Upper lobe of right lung (tissue), 1 donor: ENCODE measurements around the gene XK. TPM values are rescaled to one million over a fixed set of nuclear protein-coding genes. Genes with fewer than 3 reads are reported as not detected.

Experiments used
- ATAC-seq: fragments of 200-7000 bp; cut with Tn5 transposase; one replicate; pipeline ENCODE4 v1.9.1; 2020; ENCODE audit warnings: mild to moderate bottlenecking, moderate library complexity
- DNase-seq: peaks from one replicate; pipeline ENCODE4 v3.0.0-alpha.2; 2020
- H3K27ac ChIP-seq: fragments of 200-600 bp; one replicate; pipeline ENCODE4 v1.8.0; 2022
- H3K27me3 ChIP-seq: fragments of 200-600 bp; one replicate; pipeline ENCODE4 v1.8.0; 2022; ENCODE audit warnings: mild to moderate bottlenecking
- H3K36me3 ChIP-seq: fragments of 200-600 bp; one replicate; pipeline ENCODE4 v1.8.0; 2022
- H3K4me1 ChIP-seq: fragments of 200-600 bp; one replicate; pipeline ENCODE4 v1.8.0; 2022
- H3K4me3 ChIP-seq: fragments of 200-600 bp; one replicate; pipeline ENCODE4 v1.8.0; 2022; ENCODE audit warnings: mild to moderate bottlenecking
- H3K9me3 ChIP-seq: fragments of 200-600 bp; one replicate; pipeline ENCODE4 v1.8.0; 2022
- intact Hi-C: fragments of 100-400 bp; cut with DNase I; formaldehyde crosslinking; loops from one replicate; pipeline ENCODE4 v1.11.0; 2022
- total RNA-seq: library from RNA; stranded (reverse); fragmentation: NEBNext Ultra II Directional; extraction: Animal tissue kit (Norgen Biotek cat#: 25700); gene quantifications from one replicate; pipeline ENCODE4 v1.2.1, GENCODE V29; 2021
- TF ChIP-seq, protein P1 (sequence below): fragments of 200-600 bp; IDR thresholded peaks from one replicate; pipeline ENCODE4 v1.8.0; 2022; ENCODE audit warnings: antibody characterized with exemption
- donor health status: DM: no; HTN: yes; CAD: no; lungs with severe emphysema.

The XK gene
- total RNA-seq, 1 donor from 2014 or later, result 1.6 TPM

DNA sequence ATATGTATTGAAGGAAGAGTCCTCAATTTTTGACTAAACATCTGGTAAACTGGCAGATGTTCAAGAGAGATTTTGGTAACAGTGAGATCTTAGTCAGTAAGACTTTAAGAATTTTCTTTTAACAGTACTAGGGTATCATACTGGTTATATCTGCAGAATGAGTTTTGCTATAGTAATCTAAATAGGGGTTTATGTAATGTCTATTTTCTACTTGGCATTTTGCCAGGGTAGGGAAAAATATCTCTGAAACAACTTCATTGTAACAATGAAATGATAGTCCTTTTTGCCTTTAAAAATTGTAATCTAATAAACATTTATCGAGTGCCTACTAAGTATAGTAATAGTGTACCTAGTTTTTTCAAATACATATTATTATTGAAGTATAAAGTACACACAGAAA is 32.1 kb downstream of the XK start:
- intact Hi-C loops, result no loop called here
- Histone ChIP-seq H3K9me3 (no peaks in the 10 kb centered on the region), H3K4me3 (no peak overlapping the region), H3K27ac (no peak overlapping the region), H3K36me3 (no peaks in the 10 kb centered on the region), H3K27me3 (no peaks in the 10 kb centered on the region), H3K4me1 (no peaks in the 10 kb centered on the region)
- ATAC-seq (no peak), DNase-seq (no peak)
- TF ChIP-seq, protein P1, sequence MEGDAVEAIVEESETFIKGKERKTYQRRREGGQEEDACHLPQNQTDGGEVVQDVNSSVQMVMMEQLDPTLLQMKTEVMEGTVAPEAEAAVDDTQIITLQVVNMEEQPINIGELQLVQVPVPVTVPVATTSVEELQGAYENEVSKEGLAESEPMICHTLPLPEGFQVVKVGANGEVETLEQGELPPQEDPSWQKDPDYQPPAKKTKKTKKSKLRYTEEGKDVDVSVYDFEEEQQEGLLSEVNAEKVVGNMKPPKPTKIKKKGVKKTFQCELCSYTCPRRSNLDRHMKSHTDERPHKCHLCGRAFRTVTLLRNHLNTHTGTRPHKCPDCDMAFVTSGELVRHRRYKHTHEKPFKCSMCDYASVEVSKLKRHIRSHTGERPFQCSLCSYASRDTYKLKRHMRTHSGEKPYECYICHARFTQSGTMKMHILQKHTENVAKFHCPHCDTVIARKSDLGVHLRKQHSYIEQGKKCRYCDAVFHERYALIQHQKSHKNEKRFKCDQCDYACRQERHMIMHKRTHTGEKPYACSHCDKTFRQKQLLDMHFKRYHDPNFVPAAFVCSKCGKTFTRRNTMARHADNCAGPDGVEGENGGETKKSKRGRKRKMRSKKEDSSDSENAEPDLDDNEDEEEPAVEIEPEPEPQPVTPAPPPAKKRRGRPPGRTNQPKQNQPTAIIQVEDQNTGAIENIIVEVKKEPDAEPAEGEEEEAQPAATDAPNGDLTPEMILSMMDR, result no peak

DNA sequence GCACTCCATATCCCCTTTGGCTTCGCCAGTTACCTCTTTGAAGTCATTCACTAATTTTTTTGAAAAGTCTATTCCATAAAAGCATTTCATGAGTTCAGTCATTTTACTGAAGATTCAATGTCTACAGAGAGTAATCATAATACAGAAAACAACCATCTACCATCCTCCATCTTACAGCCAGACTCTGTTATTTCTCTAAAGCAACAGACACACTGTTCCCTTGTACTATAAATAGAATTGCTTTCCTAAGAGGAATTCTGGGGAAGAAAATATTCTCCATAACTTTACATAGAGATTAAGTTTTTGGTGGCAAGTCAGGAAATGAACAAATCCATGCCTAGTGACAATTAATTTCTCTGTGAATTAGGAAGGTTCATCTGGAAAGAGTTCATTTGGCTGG is 37.0 kb downstream of the XK start:
- Histone ChIP-seq H3K27ac (no peak overlapping the region), H3K9me3 (no peaks in the 10 kb centered on the region), H3K4me3 (no peak overlapping the region), H3K36me3 (no peaks in the 10 kb centered on the region), H3K4me1 (no peaks in the 10 kb centered on the region), H3K27me3 (no peaks in the 10 kb centered on the region)
- ATAC-seq, result no peak
- TF ChIP-seq, protein P1, result no peak
- intact Hi-C loops, result no loop called here
- no peak for DNase-seq

DNA sequence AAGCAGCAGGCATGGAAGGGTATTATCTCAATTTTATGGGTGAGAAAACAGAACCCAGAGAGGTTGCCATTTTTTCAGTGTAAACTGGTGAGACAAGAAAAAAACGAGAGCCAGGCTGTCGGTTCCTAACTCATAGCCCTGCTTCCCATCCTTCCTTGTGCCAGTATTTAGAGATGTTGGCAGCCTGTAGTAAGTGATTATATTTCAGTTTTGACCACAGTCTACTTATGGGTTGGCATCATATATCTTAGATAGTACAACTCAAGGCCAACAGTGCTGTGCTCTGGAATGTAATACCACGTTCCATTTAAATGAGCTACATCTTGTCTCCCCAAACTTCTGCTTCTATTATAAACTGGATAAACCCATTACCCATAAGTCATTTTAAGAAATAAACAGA is 40.8 kb downstream of the XK start:
- Histone ChIP-seq H3K4me3 (no peak overlapping the region), H3K27ac (no peak overlapping the region), H3K9me3 (no peaks in the 10 kb centered on the region), H3K4me1 (no peaks in the 10 kb centered on the region), H3K27me3 (no peaks in the 10 kb centered on the region), H3K36me3 (no peaks in the 10 kb centered on the region)
- TF ChIP-seq, protein P1, result no peak
- DNase-seq, result no peak
- no peak for ATAC-seq
- intact Hi-C loops, result no loop called here

DNA sequence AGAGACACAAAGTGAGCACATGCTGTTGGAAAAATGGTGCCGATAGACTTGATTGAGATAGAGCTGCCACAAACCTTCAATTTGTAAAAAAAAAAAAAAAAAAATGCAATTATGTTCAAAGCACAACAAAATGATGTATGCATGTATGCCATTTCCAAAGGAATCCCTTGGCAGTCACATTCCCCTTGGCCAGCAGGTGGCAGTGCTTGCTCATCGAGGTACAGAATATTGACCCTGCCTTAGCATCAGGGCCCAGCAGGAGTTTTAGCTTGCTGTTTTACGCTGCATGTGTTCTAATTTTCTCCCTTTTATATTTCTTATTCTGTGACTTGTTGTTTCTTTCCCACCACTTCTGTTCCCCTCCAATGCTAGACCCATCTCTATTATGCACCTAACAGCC is 59.8 kb downstream of the XK start:
- Histone ChIP-seq H3K4me1 (no peaks in the 10 kb centered on the region), H3K36me3 (no peaks in the 10 kb centered on the region), H3K9me3 (no peaks in the 10 kb centered on the region), H3K27me3 (no peaks in the 10 kb centered on the region), H3K27ac (no peak overlapping the region), H3K4me3 (no peak overlapping the region)
- peak; percentile 79 for DNase-seq
- intact Hi-C loops, result no loop called here
- TF ChIP-seq, protein P1, result peak; percentile 75
- peak; percentile 93 for ATAC-seq

DNA sequence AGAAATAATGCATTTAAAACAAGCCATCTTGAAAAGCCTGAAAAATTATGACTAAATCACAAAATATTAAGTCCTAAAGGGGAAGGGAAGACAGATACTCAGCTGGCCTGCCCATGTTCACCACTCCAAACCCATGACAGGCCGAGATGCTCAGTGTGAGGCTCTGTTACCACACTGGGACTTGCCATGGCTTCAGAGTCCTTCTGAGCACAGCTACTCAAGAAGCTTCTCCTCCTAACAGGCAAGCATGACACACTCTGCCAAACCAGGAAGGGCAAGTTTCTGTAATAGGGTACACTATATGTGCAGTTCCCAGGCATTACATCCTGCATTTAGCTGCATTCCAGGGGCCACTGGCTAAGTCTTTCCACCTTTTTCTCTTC is 60.2 kb downstream of the XK start:
- no peaks in the 10 kb centered on the region for H3K27me3 ChIP-seq
- no peaks in the 10 kb centered on the region for H3K36me3 ChIP-seq
- no peaks in the 10 kb centered on the region for H3K9me3 ChIP-seq
- DNase-seq, result no peak
- TF ChIP-seq, protein P1, result no peak
- intact Hi-C loops, result no loop called here
- ATAC-seq, result peak; percentile 64
- H3K4me3 ChIP-seq, result no peak overlapping the region
- H3K27ac ChIP-seq, result no peak overlapping the region
- no peaks in the 10 kb centered on the region for H3K4me1 ChIP-seq

DNA sequence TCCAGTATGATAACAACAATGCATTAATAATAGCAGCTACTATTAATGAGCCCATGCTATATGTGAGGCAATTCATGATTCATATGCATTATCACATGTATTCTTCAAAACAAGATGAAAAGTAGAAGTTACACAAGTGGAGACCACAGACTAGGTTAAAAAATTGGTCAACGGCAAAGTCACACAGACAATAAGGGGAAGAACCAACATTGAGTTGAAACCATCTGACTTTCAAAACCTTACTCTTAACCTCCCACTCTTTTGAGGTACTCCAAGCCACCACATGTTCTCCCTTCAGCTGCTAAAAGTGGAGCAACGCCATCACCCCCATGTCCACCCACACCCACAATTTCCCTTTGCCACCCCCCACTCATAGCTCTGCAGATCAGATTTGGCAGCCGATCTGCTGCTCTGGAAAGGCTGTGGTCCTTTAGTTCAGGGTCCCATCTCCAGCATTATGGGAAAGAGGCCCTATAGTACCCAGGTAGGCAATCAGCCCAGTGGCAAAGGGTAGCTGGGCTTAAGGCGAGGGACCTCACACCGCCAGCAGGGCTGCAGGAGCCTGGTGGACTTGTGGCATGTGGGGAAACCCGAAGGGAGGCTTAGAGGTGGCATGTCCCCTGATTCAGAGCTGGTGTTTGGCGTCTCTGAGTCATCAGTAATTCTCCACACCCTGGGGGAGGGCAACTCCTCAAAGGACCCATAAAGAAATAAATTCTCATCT is 60.8 kb downstream of the XK start:
- peak; percentile 87 for ATAC-seq
- H3K27ac ChIP-seq, result no peak overlapping the region
- no peaks in the 10 kb centered on the region for H3K9me3 ChIP-seq
- H3K36me3 ChIP-seq, result no peaks in the 10 kb centered on the region
- intact Hi-C loops, result no loop called here
- DNase-seq, result no peak
- TF ChIP-seq, protein P1, result no peak
- H3K27me3 ChIP-seq, result no peaks in the 10 kb centered on the region
- H3K4me3 ChIP-seq, result no peak overlapping the region
- H3K4me1 ChIP-seq, result no peaks in the 10 kb centered on the region
